Left lung (tissue), 10 donors: ENCODE data around the gene CCDC187. TPM values are rescaled to one million over a fixed set of nuclear protein-coding genes. Genes with fewer than 3 reads are reported as not detected.

Experiments used
- ATAC-seq: fragments of 200-7000 bp; cut with Tn5 transposase; one replicate; pipeline ENCODE4 v1.9.1; 2020; ENCODE audit warnings: moderate library complexity
- DNase-seq, 4 donors: peaks; one replicate each; pipeline ENCODE4 v3.0.0-alpha.2; 2013 to 2020
- H3K27ac ChIP-seq, 2 donors: fragments of 200-600 bp; sonication (generic) in 1 of 2; one replicate each; pipeline versions ENCODE4 v1.5.0 to v1.8.0; 2020 to 2021
- H3K27me3 ChIP-seq, 2 donors: fragments of 200-600 bp; sonication (generic) in 1 of 2; one replicate each; pipeline versions ENCODE4 v1.5.0 to v1.8.0; 2020 to 2021
- H3K36me3 ChIP-seq, 2 donors: fragments of 200-600 bp; sonication (generic) in 1 of 2; one replicate each; pipeline versions ENCODE4 v1.5.0 to v1.8.0; 2020 to 2021
- H3K4me1 ChIP-seq, 2 donors: fragments of 200-600 bp; one replicate each; pipeline ENCODE4 v1.8.0; 2021
- H3K4me3 ChIP-seq, 2 donors: fragments of 200-600 bp; sonication (generic) in 1 of 2; one replicate each; pipeline versions ENCODE4 v1.5.0 to v1.8.0; 2020 to 2021; ENCODE audit warnings: mild to moderate bottlenecking in 1 of 2
- H3K9me3 ChIP-seq, 2 donors: fragments of 200-600 bp; sonication (generic) in 1 of 2; one replicate each; pipeline versions ENCODE4 v1.5.0 to v1.8.0; 2020 to 2021
- intact Hi-C, 2 donors: fragments of 100-400 bp; cut with DNase I; formaldehyde crosslinking; loops; one replicate each; pipeline versions ENCODE4 v1.11.2 to v1.14.2; 2022
- polyA plus RNA-seq, 6 donors: library from polyadenylated mRNA; unstranded; fragments of 120-200 nt; gene quantifications; one replicate each; pipeline ENCODE4 v1.2.1, GENCODE V29; 2013; ENCODE audit not compliant: insufficient read length in 6 of 6
- total RNA-seq, 2 donors: library from RNA; stranded (reverse); fragmentation: NEBNext Ultra II Directional; extraction: Animal tissue kit (Norgen Biotek cat#: 25700); gene quantifications; one replicate each; pipeline ENCODE4 v1.2.1, GENCODE V29; 2021
- TF ChIP-seq, protein P1 (sequence below), 2 donors: fragments of 200-600 bp; sonication (generic) in 1 of 2; IDR thresholded peaks; one replicate each; pipeline versions ENCODE4 v1.5.0 to v1.8.0; 2021; ENCODE audit warnings: antibody characterized with exemption in 2 of 2
- donor health status: DM: no; HTN: yes; CAD: no.
- donor health status: DM: no; HTN: no; CAD: no.

The CCDC187 gene
- total and polyA plus RNA-seq, 8 donors: 0.47 to 3.0 (median 1.9) TPM

DNA sequence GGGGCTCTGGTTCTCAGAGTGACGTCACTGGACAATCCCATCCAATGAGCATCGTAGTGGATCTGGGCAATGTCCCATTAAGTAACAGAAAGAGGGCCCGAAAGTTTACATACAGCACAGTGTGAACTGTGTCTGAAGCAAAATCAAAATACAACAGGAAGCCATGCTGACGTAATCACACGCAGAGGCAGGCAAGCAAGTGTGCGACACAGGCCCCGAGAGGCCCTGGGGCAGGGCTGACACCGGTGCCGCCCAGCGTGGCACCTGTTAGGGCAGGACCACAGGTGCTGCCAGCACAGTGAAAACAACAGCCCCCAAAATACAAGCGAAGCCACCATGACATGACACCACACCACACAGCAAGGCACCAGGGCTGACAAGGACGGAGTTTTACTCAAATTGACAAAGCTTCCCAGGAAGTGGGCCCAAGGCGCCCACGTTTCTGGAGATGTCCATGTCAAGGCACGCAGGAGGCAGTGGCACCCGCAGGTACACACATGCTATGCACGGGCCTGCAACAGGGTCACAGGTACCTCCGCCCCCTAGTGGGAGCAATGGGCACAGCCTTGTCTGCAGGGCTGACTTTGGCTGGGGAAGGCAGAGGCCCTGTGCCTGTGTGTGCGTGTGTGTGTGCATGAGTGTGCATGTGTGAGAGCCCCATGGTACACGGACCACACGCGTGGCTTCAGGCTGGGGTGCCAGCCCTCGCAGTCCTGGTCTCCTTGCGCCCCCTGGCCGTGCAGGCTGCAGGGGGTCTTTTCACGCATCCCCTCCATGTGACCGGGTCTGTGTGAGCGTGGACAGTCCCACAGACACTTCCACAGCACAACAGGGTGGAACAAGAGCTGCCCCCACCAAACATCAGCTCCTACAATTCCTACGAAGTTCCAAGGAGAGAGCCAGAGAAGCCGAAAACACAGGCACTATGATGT, 77.9 kb downstream of the CCDC187 start:
- intact Hi-C loops: no loop called here
- TF ChIP-seq, protein P1, sequence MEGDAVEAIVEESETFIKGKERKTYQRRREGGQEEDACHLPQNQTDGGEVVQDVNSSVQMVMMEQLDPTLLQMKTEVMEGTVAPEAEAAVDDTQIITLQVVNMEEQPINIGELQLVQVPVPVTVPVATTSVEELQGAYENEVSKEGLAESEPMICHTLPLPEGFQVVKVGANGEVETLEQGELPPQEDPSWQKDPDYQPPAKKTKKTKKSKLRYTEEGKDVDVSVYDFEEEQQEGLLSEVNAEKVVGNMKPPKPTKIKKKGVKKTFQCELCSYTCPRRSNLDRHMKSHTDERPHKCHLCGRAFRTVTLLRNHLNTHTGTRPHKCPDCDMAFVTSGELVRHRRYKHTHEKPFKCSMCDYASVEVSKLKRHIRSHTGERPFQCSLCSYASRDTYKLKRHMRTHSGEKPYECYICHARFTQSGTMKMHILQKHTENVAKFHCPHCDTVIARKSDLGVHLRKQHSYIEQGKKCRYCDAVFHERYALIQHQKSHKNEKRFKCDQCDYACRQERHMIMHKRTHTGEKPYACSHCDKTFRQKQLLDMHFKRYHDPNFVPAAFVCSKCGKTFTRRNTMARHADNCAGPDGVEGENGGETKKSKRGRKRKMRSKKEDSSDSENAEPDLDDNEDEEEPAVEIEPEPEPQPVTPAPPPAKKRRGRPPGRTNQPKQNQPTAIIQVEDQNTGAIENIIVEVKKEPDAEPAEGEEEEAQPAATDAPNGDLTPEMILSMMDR (IDR thresholded peaks at IDR 0.05): peak; percentile 77 to 80
- H3K36me3 ChIP-seq: peaks cover 0 to 48% of the 10 kb centered on the region in 2 donors
- ATAC-seq (peak; percentile 92), DNase-seq (peak in 3 of 4 donors; percentile 36 to 85 (median 43))
- no peak overlapping the region for H3K4me3 ChIP-seq
- H3K9me3 ChIP-seq: no peaks in the 10 kb centered on the region
- no peaks in the 10 kb centered on the region for H3K27me3 ChIP-seq
- H3K4me1 ChIP-seq: peaks cover 0 to 6% of the 10 kb centered on the region in 2 donors
- H3K27ac ChIP-seq: no peak overlapping the region

DNA sequence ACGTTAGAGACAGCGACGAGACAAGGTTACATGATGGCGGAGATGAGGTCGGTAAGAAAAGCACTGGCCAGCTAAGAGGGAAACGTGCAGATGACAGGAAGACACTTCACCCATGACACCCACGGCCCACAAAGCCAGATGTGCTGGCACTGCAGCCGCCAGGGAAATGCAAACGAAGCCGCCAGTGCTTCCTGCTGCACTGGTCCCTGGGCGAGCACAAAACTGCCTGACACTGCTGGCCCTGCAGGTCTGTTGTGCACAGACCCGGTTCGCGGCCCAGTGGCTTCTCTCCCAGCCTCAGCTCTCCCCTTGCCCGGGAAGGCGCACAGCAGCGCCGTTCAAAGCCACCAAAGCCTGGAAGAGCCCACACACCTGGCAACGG, 78.5 kb downstream of the CCDC187 start:
- ATAC-seq (no peak), DNase-seq (peak in 1 of 4 donors; percentile 65)
- H3K4me1 ChIP-seq: peaks cover 0 to 6% of the 10 kb centered on the region in 2 donors
- no peaks in the 10 kb centered on the region for H3K9me3 ChIP-seq
- TF ChIP-seq, protein P1 (IDR thresholded peaks at IDR 0.05): no peak
- peaks cover 0 to 51% of the 10 kb centered on the region in 2 donors for H3K36me3 ChIP-seq
- no peak overlapping the region for H3K4me3 ChIP-seq
- H3K27ac ChIP-seq: no peak overlapping the region
- intact Hi-C loops: no loop called here
- H3K27me3 ChIP-seq: no peaks in the 10 kb centered on the region

DNA sequence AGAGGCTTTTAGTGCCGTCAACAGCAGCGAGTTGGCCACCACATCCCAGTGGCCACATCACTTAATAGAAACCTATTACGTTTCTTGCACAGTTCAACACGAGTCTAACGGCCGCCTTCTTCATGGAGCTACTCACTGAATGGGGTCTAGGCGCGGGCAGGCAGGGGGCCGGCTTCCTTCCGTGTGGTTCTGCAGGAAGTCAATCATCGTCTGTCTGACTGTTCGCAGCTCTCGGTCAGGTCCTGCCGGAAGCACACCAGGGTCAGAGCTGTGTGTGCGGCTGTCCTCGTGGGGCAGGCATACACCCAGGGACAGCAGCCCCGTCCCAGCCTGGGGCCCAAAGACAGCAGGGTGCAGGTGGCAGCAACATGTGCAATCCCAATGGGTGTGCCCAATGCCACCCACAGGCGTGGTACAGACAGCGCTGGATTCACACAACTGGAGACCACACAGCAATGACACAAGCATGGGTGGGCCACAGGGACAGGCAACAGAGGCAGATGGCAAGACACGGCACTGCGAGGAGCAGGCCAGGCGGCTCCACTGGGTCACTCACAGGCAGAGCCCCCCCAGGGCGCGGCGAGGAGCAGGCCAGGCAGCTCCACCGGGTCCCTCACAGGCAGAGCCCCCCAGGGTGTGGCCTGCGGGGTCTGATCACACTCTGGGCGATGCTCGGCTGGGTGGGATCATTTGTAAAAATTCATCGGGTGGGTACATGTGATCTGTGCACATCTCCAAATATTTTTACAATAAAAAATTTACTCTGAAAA, 79.8 kb downstream of the CCDC187 start:
- Histone ChIP-seq H3K36me3 (peaks cover 0 to 58% of the 10 kb centered on the region in 2 donors), H3K27ac (no peak overlapping the region), H3K4me1 (peaks cover 0 to 6% of the 10 kb centered on the region in 2 donors), H3K9me3 (no peaks in the 10 kb centered on the region), H3K4me3 (no peak overlapping the region), H3K27me3 (no peaks in the 10 kb centered on the region)
- TF ChIP-seq, protein P1 (IDR thresholded peaks at IDR 0.05): no peak
- ATAC-seq (no peak), DNase-seq (peak in 1 of 4 donors; percentile 61)
- intact Hi-C loops: no loop called here

DNA sequence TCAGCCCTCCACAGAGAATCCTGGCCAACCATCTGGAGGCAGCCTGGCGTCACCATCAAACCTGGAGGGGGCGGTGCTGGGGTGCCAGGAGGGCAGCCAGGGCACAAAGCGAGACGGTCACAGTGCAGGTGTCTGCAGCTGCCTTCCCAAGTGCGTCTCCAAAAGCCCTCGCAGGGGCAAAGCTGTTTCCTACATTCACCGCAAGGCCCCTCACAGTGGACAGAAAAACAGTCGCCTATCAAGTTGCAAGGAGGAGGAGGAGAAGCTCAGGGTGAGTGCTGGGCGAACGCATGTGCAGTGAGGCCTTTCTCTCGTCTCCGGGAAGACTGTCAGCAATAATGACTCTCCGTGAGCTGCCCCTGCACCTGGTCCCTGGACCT, 81.0 kb downstream of the CCDC187 start:
- DNase-seq (no peak), ATAC-seq (no peak)
- Histone ChIP-seq H3K27ac (no peak overlapping the region), H3K27me3 (no peaks in the 10 kb centered on the region), H3K4me1 (peaks cover 0 to 6% of the 10 kb centered on the region in 2 donors), H3K4me3 (no peak overlapping the region), H3K36me3 (peaks cover 0 to 70% of the 10 kb centered on the region in 2 donors), H3K9me3 (no peaks in the 10 kb centered on the region)
- intact Hi-C loops: no loop called here
- TF ChIP-seq, protein P1 (IDR thresholded peaks at IDR 0.05): no peak
